GM12892 (cell line): Measurements from ENCODE around the gene PKM.

Experiments used
- POLR2A ChIP-seq: IDR thresholded peaks from 2 replicates; pipeline ENCODE4 v1.6.1; 2011; ENCODE audit warnings: low read depth, low read length, control low read depth
- POLR2AphosphoS5 ChIP-seq: IDR thresholded peaks from 2 replicates; pipeline ENCODE4 v1.6.1; 2011; ENCODE audit warnings: low read depth, low read length, control low read depth
- TAF1 ChIP-seq: IDR thresholded peaks from 2 replicates; pipeline ENCODE4 v1.6.1; 2011; ENCODE audit warnings: low read depth, mild to moderate bottlenecking, control low read depth, low read length, borderline replicate concordance

- no peak for TF ChIP-seq TAF1
- no peak for TF ChIP-seq POLR2A
- TF ChIP-seq POLR2AphosphoS5: no peak
Observed at GRCh38 chr15:72161361-72162132, 69.4 kb downstream of the PKM start.
